B cell (primary cell): ENCODE measurements around the gene DHX38. TPM values are rescaled to one million over a fixed set of nuclear protein-coding genes. Genes with fewer than 3 reads are reported as not detected.

Experiments used
- ATAC-seq: fragments of 200-7000 bp; cut with Tn5 transposase; one replicate; pipeline ENCODE4 v1.10.0; 2021; ENCODE audit warnings: low read depth, mild to moderate bottlenecking, moderate number of reproducible peaks, moderate library complexity
- CTCF ChIA-PET: fragments of 350-600 bp; sonication (Branson Sonifier 250); formaldehyde crosslinking; loops from one replicate; lab custom pipeline; 2021; ENCODE audit warnings: antibody characterized with exemption, inconsistent platforms; lab: Charles Lee
- POLR2A ChIA-PET: fragments of 350-600 bp; sonication (Branson Sonifier 250); formaldehyde crosslinking; loops from one replicate; lab custom pipeline; 2021; ENCODE audit warnings: antibody characterized with exemption; lab: Charles Lee
- DNase-seq: peaks from one replicate; pipeline ENCODE4 v3.0.0; 2013
- H2AFZ ChIP-seq: 2 replicates; pipeline ENCODE4 v1.6.1; 2012; ENCODE audit warnings: mild to moderate bottlenecking, low read depth, low read length; ENCODE audit not compliant: insufficient read depth, poor library complexity, severe bottlenecking
- H3K27ac ChIP-seq, 2 donors: 1 replicate in 1 of 2; 2 replicates in 1 of 2; pipeline ENCODE4 v1.5.1; 2012 to 2013; ENCODE audit warnings: low read length in 2 of 2, mild to moderate bottlenecking in 2 of 2, moderate library complexity in 1 of 2
- H3K27me3 ChIP-seq, 4 experiments: fragments of 200-600 bp in 1 of 4; sonication (generic) in 1 of 4; replicated peaks in 1 of 4; 1 replicate in 2 of 4; 2 replicates in 2 of 4; pipeline versions ENCODE4 v1.6.1 to v1.7.0; 2013 to 2016; ENCODE audit warnings: low read length in 3 of 4, mild to moderate bottlenecking in 2 of 4, mixed read lengths in 1 of 4, moderate library complexity in 1 of 4; ENCODE audit not compliant: insufficient read depth in 4 of 4, control insufficient read depth in 3 of 4; ENCODE audit errors: control extremely low read depth in 1 of 4
- H3K36me3 ChIP-seq, 2 experiments: replicated peaks in 1 of 2; 1 replicate in 1 of 2; 2 replicates in 1 of 2; pipeline versions ENCODE4 v1.6.1 to v1.7.1; 2013; ENCODE audit warnings: low read length in 1 of 2; ENCODE audit not compliant: insufficient read depth in 2 of 2, control insufficient read depth in 1 of 2; ENCODE audit errors: control extremely low read depth in 1 of 2, extremely low read depth in 1 of 2
- H3K4me1 ChIP-seq, 2 donors: fragments of 200-600 bp in 1 of 2; sonication (generic) in 1 of 2; 1 replicate in 1 of 2; 2 replicates in 1 of 2; pipeline versions ENCODE4 v1.5.1 to v1.6.1; 2013 to 2017; ENCODE audit warnings: low read length in 2 of 2; ENCODE audit not compliant: control insufficient read depth in 2 of 2, insufficient read depth in 2 of 2
- H3K4me2 ChIP-seq: replicated peaks from 2 replicates; pipeline ENCODE3; 2012; ENCODE audit warnings: mild to moderate bottlenecking, low read depth, low read length; ENCODE audit not compliant: poor library complexity, severe bottlenecking
- H3K4me3 ChIP-seq, 5 experiments: fragments of 200-600 bp in 1 of 5; sonication (generic) in 1 of 5; 1 replicate in 3 of 5; 2 replicates in 2 of 5; pipeline versions ENCODE4 v1.5.1 to v1.7.0; 2011 to 2016; ENCODE audit warnings: low read length in 4 of 5, mild to moderate bottlenecking in 4 of 5, low read depth in 2 of 5, control low read depth in 1 of 5, moderate library complexity in 1 of 5; ENCODE audit not compliant: insufficient read depth in 1 of 5; ENCODE audit errors: control extremely low read depth in 1 of 5, extremely low read depth in 1 of 5
- H3K79me2 ChIP-seq: fragments of 200-600 bp; sonication (generic); one replicate; pipeline ENCODE4 v1.6.0; 2016; ENCODE audit warnings: low read length; ENCODE audit not compliant: control insufficient read depth, insufficient read depth
- H3K9ac ChIP-seq: fragments of 200-600 bp; sonication (generic); 2 replicates; pipeline ENCODE4 v1.6.1; 2017; ENCODE audit warnings: mild to moderate bottlenecking, low read length, moderate library complexity
- H3K9me3 ChIP-seq, 3 donors: one replicate each; pipeline versions ENCODE4 v1.6.1 to v1.7.1; 2013; ENCODE audit warnings: low read length in 2 of 3; ENCODE audit not compliant: control insufficient read depth in 2 of 3, insufficient read depth in 1 of 3; ENCODE audit errors: control extremely low read depth in 1 of 3
- H4K20me1 ChIP-seq: 2 replicates; pipeline ENCODE4 v1.6.0; 2012; ENCODE audit warnings: mild to moderate bottlenecking, low read length; ENCODE audit not compliant: insufficient read depth, control insufficient read depth, poor library complexity, severe bottlenecking
- H3K27ac Mint-ChIP-seq: one replicate; pipeline ENCODE4 v1.8.0; 2021; ENCODE audit warnings: mixed read lengths
- H3K27me3 Mint-ChIP-seq: one replicate; pipeline ENCODE4 v1.8.0; 2021; ENCODE audit warnings: mixed read lengths
- H3K4me1 Mint-ChIP-seq: one replicate; pipeline ENCODE4 v1.8.0; 2021; ENCODE audit warnings: mixed read lengths
- H3K4me3 Mint-ChIP-seq: one replicate; pipeline ENCODE4 v1.8.0; 2021; ENCODE audit warnings: mixed read lengths
- H3K9me3 Mint-ChIP-seq: one replicate; pipeline ENCODE4 v1.8.0; 2022; ENCODE audit warnings: mixed read lengths; ENCODE audit not compliant: insufficient read depth
- CTCF ChIP-seq: fragments of 200-600 bp; IDR thresholded peaks from one replicate; pipeline ENCODE4 v1.8.0; 2022; ENCODE audit warnings: antibody characterized with exemption, mild to moderate bottlenecking
- EZH2 ChIP-seq: IDR thresholded peaks from 2 replicates; pipeline ENCODE4 v1.6.1; 2012; ENCODE audit warnings: borderline replicate concordance, low read depth, mild to moderate bottlenecking, moderate library complexity, low read length; ENCODE audit not compliant: insufficient read depth, poor library complexity, severe bottlenecking
- WGBS: methylation state at CpG from one replicate; pipeline ENCODE4 v1.1.5; 2013; ENCODE audit warnings: missing lambda C conversion rate; ENCODE audit not compliant: insufficient coverage; 5-methylcytosine and 5-hydroxymethylcytosine counted together
- intact Hi-C: fragments of 100-400 bp; cut with micrococcal nuclease; formaldehyde crosslinking; loops from one replicate; pipeline ENCODE4 v1.10.0; 2022
- polyA plus RNA-seq: library from polyadenylated mRNA; depleted of rRNA; stranded (reverse); fragments of >200 nt; gene quantifications from 2 replicates; pipeline ENCODE4 v1.2.3, GENCODE V29; 2012
- total RNA-seq, 2 donors: library from RNA; stranded (reverse); fragments of 120-200 nt in 1 of 2; gene quantifications; 1 replicate in 1 of 2; 2 replicates in 1 of 2; pipeline versions ENCODE4 v1.2.3 to v1.2.4, GENCODE V29; 2013 to 2022

DHX38 gene
- total and polyA plus RNA-seq, 2 donors (not counting 1 experiment from before 2014, with no cell fraction given): 98.2 to 114 TPM

- intact Hi-C loops: no loop called here
- Mint-ChIP-seq H3K4me1 (no peaks in the 10 kb centered on the region), H3K9me3 (no peaks in the 10 kb centered on the region), H3K4me3 (no peak overlapping the region), H3K27me3 (no peaks in the 10 kb centered on the region), H3K27ac (no peak overlapping the region)
- Histone ChIP-seq H3K79me2 (no peaks in the 10 kb centered on the region), H3K27ac (no peak overlapping the region), H2AFZ (no peak overlapping the region), H3K4me2 (no peak overlapping the region), H3K36me3 (peaks cover 0 to 4% of the 10 kb centered on the region in 2 experiments), H4K20me1 (no peaks in the 10 kb centered on the region), H3K4me1 (no peaks in the 10 kb centered on the region), H3K27me3 (no peaks in the 10 kb centered on the region), H3K9ac (no peak overlapping the region), H3K4me3 (no peak overlapping the region), H3K9me3 (no peaks in the 10 kb centered on the region)
- no peak for TF ChIP-seq CTCF
- TF ChIP-seq EZH2: no peak
- ChIA-PET POLR2A (no interaction called here), CTCF (no interaction called here)
- ATAC-seq (no peak), DNase-seq (no peak)
- 95% methylated on average over 9 of the region's 9 CpGs for WGBS
These were observed 33.2 kb upstream of the DHX38 start for GRCh38 chr16:72060405-72060804.

- TF ChIP-seq EZH2 (no peak), CTCF (no peak)
- no peaks in the 10 kb centered on the region for H4K20me1 ChIP-seq
- H2AFZ ChIP-seq: no peak overlapping the region
- no peak overlapping the region for H3K27ac ChIP-seq
- no peak for DNase-seq
- Mint-ChIP-seq H3K27me3 (no peaks in the 10 kb centered on the region), H3K4me1 (no peaks in the 10 kb centered on the region), H3K9me3 (no peaks in the 10 kb centered on the region), H3K27ac (no peak overlapping the region), H3K4me3 (no peak overlapping the region)
- H3K9me3 ChIP-seq: no peaks in the 10 kb centered on the region
- WGBS: no CpG with 5 or more reads among the region's 1 CpG
- peaks cover 0 to 4% of the 10 kb centered on the region in 2 experiments for H3K36me3 ChIP-seq
- intact Hi-C loops: no loop called here
- H3K4me1 ChIP-seq: no peaks in the 10 kb centered on the region
- ATAC-seq: no peak
- H3K4me3 ChIP-seq: no peak overlapping the region
- H3K4me2 ChIP-seq: no peak overlapping the region
- H3K9ac ChIP-seq: no peak overlapping the region
- POLR2A ChIA-PET: no interaction called here
- CTCF ChIA-PET: no interaction called here
- no peaks in the 10 kb centered on the region for H3K27me3 ChIP-seq
- H3K79me2 ChIP-seq: no peaks in the 10 kb centered on the region
These were observed 32.1 kb upstream of the DHX38 start for GRCh38 chr16:72061564-72061963.
